ELR (cell line): ENCODE data around the gene SPIRE2.

Source experiments
- DNase-seq: peaks from one replicate; pipeline ENCODE4 v3.0.0-alpha.2; 2015; ENCODE audit warnings: low read depth

Gene SPIRE2

GRCh38 chr16:89915303-89916232 lies 87.3 kb downstream of the SPIRE2 start:
- no peak for DNase-seq

GRCh38 chr16:89917773-89918452 lies 89.6 kb downstream of the SPIRE2 start:
- DNase-seq, result peak; percentile 94

DNA sequence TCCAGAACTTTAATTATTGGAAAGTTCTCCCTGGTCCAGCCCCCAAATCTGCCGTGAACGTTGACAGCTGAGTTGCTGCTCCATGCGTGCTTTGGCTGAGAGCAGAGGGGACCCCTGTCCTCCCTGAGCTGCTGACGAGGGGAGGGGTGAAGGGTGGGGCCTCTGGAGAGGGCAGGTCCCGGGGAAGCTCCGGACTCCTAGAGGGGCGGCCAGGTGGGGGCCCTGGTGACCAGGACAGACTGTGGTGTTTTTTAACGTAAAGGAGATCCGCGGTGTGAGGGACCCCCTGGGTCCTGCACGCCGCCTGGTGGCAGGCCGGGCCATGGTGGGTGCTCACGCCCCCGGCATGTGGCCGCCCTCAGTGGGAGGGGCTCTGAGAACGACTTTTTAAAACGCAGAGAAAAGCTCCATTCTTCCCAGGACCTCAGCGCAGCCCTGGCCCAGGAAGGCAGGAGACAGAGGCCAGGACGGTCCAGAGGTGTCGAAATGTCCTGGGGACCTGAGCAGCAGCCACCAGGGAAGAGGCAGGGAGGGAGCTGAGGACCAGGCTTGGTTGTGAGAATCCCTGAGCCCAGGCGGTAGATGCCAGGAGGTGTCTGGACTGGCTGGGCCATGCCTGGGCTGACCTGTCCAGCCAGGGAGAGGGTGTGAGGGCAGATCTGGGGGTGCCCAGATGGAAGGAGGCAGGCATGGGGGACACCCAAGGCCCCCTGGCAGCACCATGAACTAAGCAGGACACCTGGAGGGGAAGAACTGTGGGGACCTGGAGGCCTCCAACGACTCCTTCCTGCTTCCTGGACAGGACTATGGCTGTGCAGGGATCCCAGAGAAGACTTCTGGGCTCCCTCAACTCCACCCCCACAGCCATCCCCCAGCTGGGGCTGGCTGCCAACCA lies 90.4 kb downstream of the SPIRE2 start, which contains the start of gene MC1R:
TSS of gene MC1R (plus strand) at position 410 of the 895 bp plus-strand sequence. CDS start at position 807, 397 bp downstream.
- DNase-seq, result peak; percentile 66

DNA sequence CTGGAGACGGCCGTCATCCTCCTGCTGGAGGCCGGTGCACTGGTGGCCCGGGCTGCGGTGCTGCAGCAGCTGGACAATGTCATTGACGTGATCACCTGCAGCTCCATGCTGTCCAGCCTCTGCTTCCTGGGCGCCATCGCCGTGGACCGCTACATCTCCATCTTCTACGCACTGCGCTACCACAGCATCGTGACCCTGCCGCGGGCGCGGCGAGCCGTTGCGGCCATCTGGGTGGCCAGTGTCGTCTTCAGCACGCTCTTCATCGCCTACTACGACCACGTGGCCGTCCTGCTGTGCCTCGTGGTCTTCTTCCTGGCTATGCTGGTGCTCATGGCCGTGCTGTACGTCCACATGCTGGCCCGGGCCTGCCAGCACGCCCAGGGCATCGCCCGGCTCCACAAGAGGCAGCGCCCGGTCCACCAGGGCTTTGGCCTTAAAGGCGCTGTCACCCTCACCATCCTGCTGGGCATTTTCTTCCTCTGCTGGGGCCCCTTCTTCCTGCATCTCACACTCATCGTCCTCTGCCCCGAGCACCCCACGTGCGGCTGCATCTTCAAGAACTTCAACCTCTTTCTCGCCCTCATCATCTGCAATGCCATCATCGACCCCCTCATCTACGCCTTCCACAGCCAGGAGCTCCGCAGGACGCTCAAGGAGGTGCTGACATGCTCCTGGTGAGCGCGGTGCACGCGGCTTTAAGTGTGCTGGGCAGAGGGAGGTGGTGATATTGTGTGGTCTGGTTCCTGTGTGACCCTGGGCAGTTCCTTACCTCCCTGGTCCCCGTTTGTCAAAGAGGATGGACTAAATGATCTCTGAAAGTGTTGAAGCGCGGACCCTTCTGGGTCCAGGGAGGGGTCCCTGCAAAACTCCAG lies 91.5 kb downstream of the SPIRE2 start:
- DNase-seq, result no peak

DNA sequence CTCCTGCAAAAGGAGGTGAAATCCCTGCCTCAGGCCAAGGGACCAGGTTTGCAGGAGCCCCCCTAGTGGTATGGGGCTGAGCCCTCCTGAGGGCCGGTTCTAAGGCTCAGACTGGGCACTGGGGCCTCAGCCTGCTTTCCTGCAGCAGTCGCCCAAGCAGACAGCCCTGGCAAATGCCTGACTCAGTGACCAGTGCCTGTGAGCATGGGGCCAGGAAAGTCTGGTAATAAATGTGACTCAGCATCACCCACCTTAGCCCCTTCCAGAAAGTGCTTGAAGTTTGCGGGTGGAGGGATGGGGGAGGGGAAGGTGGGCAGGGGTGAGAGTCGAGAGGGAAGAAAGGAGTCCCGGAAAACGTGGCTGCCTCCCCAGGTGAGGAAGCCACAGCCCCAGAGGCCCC lies 92.4 kb downstream of the SPIRE2 start:
- DNase-seq, result peak; percentile 66
